Measurements from ENCODE around the gene PPP6R1. TPM values are rescaled to one million over a fixed set of nuclear protein-coding genes. Genes with fewer than 3 reads are reported as not detected.

Gene PPP6R1
- total and polyA plus RNA-seq, 8 donors, result 15.3 to 33.1 (median 21.5) TPM

DNA sequence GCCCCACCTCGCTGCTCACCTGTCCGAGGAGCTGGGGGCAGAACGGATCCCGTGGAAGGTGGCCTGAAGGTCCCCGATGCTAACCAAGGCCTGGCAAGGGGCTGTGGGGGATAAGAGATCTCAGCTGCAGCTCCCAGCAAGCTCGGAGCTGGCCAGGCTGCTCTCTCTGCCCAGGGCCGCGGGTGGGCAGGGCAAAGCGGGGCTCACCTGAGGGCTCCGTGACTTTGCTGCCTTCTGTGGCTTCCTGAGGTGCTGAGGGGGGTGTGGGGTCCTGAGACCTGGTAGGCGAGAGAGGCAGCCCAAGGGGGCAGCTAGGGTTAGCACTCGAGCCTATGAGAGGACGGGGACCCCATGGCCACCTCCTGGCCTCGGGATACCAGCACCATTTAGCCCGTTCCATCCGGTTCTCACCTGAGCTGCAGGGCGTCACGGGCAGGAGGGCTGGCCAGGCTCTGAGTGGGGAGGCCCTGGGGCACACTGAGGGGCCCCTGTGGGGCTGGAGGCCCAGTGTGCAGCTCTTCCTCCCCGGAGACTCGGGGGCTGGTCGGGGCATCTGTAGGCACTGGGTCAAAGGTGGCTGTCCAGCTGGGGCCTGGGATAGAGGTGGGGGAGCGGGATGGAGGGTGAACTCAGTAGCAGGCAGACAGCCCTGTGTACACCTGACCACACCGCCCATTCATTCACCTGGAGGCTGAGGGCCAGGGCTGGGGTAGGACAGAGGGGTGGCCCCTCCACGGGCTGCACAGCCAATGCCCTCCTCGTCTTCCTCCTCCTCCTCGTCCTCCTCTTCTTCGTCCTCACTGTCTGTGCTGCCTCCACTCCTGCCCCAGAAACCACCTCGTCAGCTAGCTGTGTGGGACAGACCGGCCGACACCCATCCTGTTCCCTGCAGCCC, 27.2 kb downstream of the PPP6R1 start:
- WGBS, 2 donors, result 93 to 94% methylated on average over 30 of the region's 30 CpGs
- intact Hi-C loops (cut with DNase I), result no loop called here
- peak in 2 of 6 donors; percentile 12 to 63 for DNase-seq
- no peak for FAIRE-seq
- no peak overlapping the region for H3K4me3 ChIP-seq
- H3K27me3 ChIP-seq, result no peaks in the 10 kb centered on the region
- TF ChIP-seq CTCF (IDR thresholded peaks at IDR 0.05), result no peak
- H3K36me3 ChIP-seq, result peaks cover 0 to 49% (median 11%) of the 10 kb centered on the region in 3 donors
- H3K27ac ChIP-seq, result no peak overlapping the region
- no peak for ATAC-seq
- H3K4me1 ChIP-seq, result no peaks in the 10 kb centered on the region
- H3K9me3 ChIP-seq, result no peaks in the 10 kb centered on the region

GRCh38 chr19:55230780-55231179, 28.0 kb downstream of the PPP6R1 start:
- 92 to 94% methylated on average over 12 to 13 of the region's 13 CpGs for WGBS, 2 donors
- peak in 1 of 6 donors; percentile 21 for DNase-seq
- Histone ChIP-seq H3K36me3 (peaks cover 0 to 40% (median 7%) of the 10 kb centered on the region in 3 donors), H3K4me3 (no peak overlapping the region), H3K9me3 (no peaks in the 10 kb centered on the region), H3K27me3 (no peaks in the 10 kb centered on the region), H3K27ac (no peak overlapping the region), H3K4me1 (no peaks in the 10 kb centered on the region)
- no peak for ATAC-seq
- TF ChIP-seq CTCF (IDR thresholded peaks at IDR 0.05), result no peak
- FAIRE-seq, result no peak
- intact Hi-C loops (cut with DNase I), result no loop called here

GRCh38 chr19:55230329-55230728, 28.5 kb downstream of the PPP6R1 start:
- intact Hi-C loops (cut with DNase I), result no loop called here
- no peaks in the 10 kb centered on the region for H3K27me3 ChIP-seq
- no peak overlapping the region for H3K27ac ChIP-seq

DNA sequence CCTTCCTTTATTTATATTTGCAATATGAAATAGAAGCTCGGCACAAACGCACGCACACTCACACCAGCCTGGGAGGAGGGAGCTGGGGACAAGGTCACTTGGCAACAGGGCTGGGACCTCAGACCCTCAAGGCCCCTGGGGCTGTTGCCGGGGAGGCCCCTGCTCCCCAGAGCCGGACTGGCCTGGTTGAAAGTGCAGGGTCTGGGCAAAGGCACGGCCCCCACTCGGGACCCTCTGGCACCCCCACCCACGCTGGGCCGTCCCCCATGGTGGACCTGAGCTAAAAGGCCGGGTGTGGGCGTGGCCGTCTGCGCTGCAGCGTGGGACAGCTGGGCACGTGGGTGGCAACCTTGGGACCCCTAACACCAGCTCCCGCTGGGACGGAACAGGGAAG, 29.0 kb downstream of the PPP6R1 start:
- WGBS, 2 donors, result 84 to 86% methylated on average over 17 of the region's 17 CpGs
- H3K9me3 ChIP-seq, result no peaks in the 10 kb centered on the region
- FAIRE-seq, result no peak
- H3K27ac ChIP-seq, result no peak overlapping the region
- intact Hi-C loops (cut with DNase I), result no loop called here
- H3K4me3 ChIP-seq, result no peak overlapping the region
- no peak for TF ChIP-seq CTCF (IDR thresholded peaks at IDR 0.05)
- peaks cover 0 to 35% (median 7%) of the 10 kb centered on the region in 3 donors for H3K36me3 ChIP-seq
- no peaks in the 10 kb centered on the region for H3K4me1 ChIP-seq
- peak in 2 of 6 donors; percentile 30 to 67 for DNase-seq
- ATAC-seq, result no peak
- no peaks in the 10 kb centered on the region for H3K27me3 ChIP-seq

More at GRCh38 chr19:55230329-55230728, 28.5 kb downstream of the PPP6R1 start:
- Histone ChIP-seq H3K4me1 (no peaks in the 10 kb centered on the region), H3K4me3 (no peak overlapping the region), H3K9me3 (no peaks in the 10 kb centered on the region), H3K36me3 (peaks cover 0 to 39% (median 7%) of the 10 kb centered on the region in 3 donors)
- WGBS, 2 donors, result 73 to 87% methylated on average over 9 to 13 of the region's 13 CpGs
- DNase-seq (peak in 1 of 6 donors; percentile 10), FAIRE-seq (no peak), ATAC-seq (no peak)
- TF ChIP-seq CTCF (IDR thresholded peaks at IDR 0.05), result no peak

Data from pancreas (tissue), 10 donors.